ENCODE measurements around the gene TPP2.

DNA sequence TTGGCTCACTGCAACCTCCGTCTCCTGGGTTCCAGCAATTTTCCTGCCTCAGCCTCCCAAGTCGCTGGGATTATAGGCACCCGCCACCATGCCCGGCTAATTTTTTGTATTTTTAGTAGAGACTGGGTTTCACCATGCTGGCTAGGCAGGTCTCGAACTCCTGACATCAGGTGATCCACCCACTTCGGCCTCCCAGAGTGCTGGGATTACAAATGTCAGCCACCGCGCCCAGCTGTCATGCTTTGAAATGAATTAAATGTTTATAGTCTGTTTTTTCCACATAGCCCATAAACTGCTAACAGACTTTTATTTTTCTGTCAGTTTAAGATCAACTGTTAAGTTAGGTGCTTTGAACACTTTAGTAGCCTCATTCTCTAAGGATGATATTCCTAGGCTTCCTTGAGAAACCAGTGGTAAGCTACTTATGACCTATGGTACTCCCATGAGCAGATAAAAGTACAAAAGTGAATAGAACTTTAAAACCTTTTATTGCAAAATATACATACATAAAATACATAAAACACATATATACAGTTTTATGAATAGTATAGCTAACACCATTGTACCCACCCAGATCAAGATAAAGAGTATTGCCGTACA is 13.6 kb downstream of the TPP2 start:
- TF ChIP-seq, protein P1, sequence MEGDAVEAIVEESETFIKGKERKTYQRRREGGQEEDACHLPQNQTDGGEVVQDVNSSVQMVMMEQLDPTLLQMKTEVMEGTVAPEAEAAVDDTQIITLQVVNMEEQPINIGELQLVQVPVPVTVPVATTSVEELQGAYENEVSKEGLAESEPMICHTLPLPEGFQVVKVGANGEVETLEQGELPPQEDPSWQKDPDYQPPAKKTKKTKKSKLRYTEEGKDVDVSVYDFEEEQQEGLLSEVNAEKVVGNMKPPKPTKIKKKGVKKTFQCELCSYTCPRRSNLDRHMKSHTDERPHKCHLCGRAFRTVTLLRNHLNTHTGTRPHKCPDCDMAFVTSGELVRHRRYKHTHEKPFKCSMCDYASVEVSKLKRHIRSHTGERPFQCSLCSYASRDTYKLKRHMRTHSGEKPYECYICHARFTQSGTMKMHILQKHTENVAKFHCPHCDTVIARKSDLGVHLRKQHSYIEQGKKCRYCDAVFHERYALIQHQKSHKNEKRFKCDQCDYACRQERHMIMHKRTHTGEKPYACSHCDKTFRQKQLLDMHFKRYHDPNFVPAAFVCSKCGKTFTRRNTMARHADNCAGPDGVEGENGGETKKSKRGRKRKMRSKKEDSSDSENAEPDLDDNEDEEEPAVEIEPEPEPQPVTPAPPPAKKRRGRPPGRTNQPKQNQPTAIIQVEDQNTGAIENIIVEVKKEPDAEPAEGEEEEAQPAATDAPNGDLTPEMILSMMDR (IDR thresholded peaks at IDR 0.05; ENCODE audit: low read depth, low read length, missing input control), result no peak
- TF ChIP-seq JUND (IDR thresholded peaks at IDR 0.05), result no peak
- TF ChIP-seq TAF1 (conservative IDR thresholded peaks at IDR 0.05), result no peak
- TF ChIP-seq YY1 (IDR thresholded peaks at IDR 0.05), result no peak
- TF ChIP-seq, protein P2, sequence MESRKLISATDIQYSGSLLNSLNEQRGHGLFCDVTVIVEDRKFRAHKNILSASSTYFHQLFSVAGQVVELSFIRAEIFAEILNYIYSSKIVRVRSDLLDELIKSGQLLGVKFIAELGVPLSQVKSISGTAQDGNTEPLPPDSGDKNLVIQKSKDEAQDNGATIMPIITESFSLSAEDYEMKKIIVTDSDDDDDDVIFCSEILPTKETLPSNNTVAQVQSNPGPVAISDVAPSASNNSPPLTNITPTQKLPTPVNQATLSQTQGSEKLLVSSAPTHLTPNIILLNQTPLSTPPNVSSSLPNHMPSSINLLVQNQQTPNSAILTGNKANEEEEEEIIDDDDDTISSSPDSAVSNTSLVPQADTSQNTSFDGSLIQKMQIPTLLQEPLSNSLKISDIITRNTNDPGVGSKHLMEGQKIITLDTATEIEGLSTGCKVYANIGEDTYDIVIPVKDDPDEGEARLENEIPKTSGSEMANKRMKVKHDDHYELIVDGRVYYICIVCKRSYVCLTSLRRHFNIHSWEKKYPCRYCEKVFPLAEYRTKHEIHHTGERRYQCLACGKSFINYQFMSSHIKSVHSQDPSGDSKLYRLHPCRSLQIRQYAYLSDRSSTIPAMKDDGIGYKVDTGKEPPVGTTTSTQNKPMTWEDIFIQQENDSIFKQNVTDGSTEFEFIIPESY (IDR thresholded peaks at IDR 0.05), result no peak
- TF ChIP-seq HNF4G (IDR thresholded peaks at IDR 0.05), result no peak
- TF ChIP-seq RAD21 (IDR thresholded peaks at IDR 0.05), result no peak
- no peak for TF ChIP-seq SP1 (IDR thresholded peaks at IDR 0.05)
- TF ChIP-seq GABPA (IDR thresholded peaks at IDR 0.05 in 1 of 2, conservative IDR thresholded peaks at IDR 0.05 in 1 of 2), result no peak
- TF ChIP-seq, protein P3, sequence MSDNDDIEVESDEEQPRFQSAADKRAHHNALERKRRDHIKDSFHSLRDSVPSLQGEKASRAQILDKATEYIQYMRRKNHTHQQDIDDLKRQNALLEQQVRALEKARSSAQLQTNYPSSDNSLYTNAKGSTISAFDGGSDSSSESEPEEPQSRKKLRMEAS (IDR thresholded peaks at IDR 0.05), result no peak
- TF ChIP-seq, protein P4, sequence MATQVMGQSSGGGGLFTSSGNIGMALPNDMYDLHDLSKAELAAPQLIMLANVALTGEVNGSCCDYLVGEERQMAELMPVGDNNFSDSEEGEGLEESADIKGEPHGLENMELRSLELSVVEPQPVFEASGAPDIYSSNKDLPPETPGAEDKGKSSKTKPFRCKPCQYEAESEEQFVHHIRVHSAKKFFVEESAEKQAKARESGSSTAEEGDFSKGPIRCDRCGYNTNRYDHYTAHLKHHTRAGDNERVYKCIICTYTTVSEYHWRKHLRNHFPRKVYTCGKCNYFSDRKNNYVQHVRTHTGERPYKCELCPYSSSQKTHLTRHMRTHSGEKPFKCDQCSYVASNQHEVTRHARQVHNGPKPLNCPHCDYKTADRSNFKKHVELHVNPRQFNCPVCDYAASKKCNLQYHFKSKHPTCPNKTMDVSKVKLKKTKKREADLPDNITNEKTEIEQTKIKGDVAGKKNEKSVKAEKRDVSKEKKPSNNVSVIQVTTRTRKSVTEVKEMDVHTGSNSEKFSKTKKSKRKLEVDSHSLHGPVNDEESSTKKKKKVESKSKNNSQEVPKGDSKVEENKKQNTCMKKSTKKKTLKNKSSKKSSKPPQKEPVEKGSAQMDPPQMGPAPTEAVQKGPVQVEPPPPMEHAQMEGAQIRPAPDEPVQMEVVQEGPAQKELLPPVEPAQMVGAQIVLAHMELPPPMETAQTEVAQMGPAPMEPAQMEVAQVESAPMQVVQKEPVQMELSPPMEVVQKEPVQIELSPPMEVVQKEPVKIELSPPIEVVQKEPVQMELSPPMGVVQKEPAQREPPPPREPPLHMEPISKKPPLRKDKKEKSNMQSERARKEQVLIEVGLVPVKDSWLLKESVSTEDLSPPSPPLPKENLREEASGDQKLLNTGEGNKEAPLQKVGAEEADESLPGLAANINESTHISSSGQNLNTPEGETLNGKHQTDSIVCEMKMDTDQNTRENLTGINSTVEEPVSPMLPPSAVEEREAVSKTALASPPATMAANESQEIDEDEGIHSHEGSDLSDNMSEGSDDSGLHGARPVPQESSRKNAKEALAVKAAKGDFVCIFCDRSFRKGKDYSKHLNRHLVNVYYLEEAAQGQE (IDR thresholded peaks at IDR 0.05), result no peak
- TF ChIP-seq RXRA (IDR thresholded peaks at IDR 0.05), result no peak
- TF ChIP-seq EGR1 (IDR thresholded peaks at IDR 0.05; ENCODE audit: low read depth in 2 of 2), result no peak

Data from liver (tissue), 3 donors.